Fibroblast of lung (primary cell): ENCODE data around the gene ADAMTSL1.

Experiments used
- CTCF ChIP-seq, 2 donors: IDR thresholded peaks in 1 of 2; conservative IDR thresholded peaks in 1 of 2; 1 replicate in 1 of 2; 2 replicates in 1 of 2; pipeline ENCODE4 v1.5.1; 2011 to 2012; ENCODE audit warnings: low read length in 2 of 2, control low read depth in 1 of 2, inconsistent platforms in 1 of 2, low read depth in 1 of 2, mild to moderate bottlenecking in 1 of 2
- EZH2 ChIP-seq: IDR thresholded peaks from 2 replicates; pipeline ENCODE4 v1.5.1; 2012; ENCODE audit warnings: low read length, control low read depth, mild to moderate bottlenecking; ENCODE audit errors: missing control alignments

- TF ChIP-seq CTCF (conservative IDR thresholded peaks at IDR 0.05 in 1 of 2, IDR thresholded peaks at IDR 0.05 in 1 of 2; ENCODE audit: low read depth in 1 of 2, low read length in 2 of 2) (no peak), EZH2 (no peak)
These were observed 209.4 kb downstream of the ADAMTSL1 start for GRCh38 chr9:18683312-18683711.
